Measurements from ENCODE around the gene SNX22.

GRCh38 chr15:64141798-64142512, 9.6 kb upstream of the SNX22 start:
- no peak for TF ChIP-seq ISL1 (CRISPR knock-in tag; IDR thresholded peaks at IDR 0.05)
- no peak for TF ChIP-seq CSDC2 (CRISPR knock-in tag; IDR thresholded peaks at IDR 0.05)
- no peak for TF ChIP-seq PATZ1 (CRISPR knock-in tag; IDR thresholded peaks at IDR 0.05; ENCODE audit: borderline replicate concordance)
- TF ChIP-seq RARB (CRISPR knock-in tag; IDR thresholded peaks at IDR 0.05) = no peak
- TF ChIP-seq ZFP3 (CRISPR knock-in tag; IDR thresholded peaks at IDR 0.05) = no peak
- no peak for TF ChIP-seq ARNTL (CRISPR knock-in tag; IDR thresholded peaks at IDR 0.05; ENCODE audit: borderline replicate concordance, low read depth)
- no peak for TF ChIP-seq ZNF8 (CRISPR knock-in tag; IDR thresholded peaks at IDR 0.05)
- TF ChIP-seq ZFP30 (CRISPR knock-in tag; IDR thresholded peaks at IDR 0.05) = no peak
- TF ChIP-seq, protein P1, sequence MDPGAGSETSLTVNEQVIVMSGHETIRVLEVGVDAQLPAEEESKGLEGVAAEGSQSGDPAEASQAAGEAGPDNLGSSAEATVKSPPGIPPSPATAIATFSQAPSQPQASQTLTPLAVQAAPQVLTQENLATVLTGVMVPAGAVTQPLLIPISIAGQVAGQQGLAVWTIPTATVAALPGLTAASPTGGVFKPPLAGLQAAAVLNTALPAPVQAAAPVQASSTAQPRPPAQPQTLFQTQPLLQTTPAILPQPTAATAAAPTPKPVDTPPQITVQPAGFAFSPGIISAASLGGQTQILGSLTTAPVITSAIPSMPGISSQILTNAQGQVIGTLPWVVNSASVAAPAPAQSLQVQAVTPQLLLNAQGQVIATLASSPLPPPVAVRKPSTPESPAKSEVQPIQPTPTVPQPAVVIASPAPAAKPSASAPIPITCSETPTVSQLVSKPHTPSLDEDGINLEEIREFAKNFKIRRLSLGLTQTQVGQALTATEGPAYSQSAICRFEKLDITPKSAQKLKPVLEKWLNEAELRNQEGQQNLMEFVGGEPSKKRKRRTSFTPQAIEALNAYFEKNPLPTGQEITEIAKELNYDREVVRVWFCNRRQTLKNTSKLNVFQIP (CRISPR knock-in tag; IDR thresholded peaks at IDR 0.05; ENCODE audit: borderline replicate concordance, low read depth) = no peak
- TF ChIP-seq, protein P2, sequence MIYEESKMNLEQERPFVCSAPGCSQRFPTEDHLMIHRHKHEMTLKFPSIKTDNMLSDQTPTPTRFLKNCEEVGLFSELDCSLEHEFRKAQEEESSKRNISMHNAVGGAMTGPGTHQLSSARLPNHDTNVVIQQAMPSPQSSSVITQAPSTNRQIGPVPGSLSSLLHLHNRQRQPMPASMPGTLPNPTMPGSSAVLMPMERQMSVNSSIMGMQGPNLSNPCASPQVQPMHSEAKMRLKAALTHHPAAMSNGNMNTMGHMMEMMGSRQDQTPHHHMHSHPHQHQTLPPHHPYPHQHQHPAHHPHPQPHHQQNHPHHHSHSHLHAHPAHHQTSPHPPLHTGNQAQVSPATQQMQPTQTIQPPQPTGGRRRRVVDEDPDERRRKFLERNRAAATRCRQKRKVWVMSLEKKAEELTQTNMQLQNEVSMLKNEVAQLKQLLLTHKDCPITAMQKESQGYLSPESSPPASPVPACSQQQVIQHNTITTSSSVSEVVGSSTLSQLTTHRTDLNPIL (CRISPR knock-in tag; IDR thresholded peaks at IDR 0.05; ENCODE audit: low read depth) = no peak
- TF ChIP-seq ZNF565 (CRISPR knock-in tag; conservative IDR thresholded peaks at IDR 0.05; ENCODE audit: low read depth) = no peak
- no peak for TF ChIP-seq ESRRG (CRISPR knock-in tag; IDR thresholded peaks at IDR 0.05)
- no peak for TF ChIP-seq SNAI2 (CRISPR knock-in tag; IDR thresholded peaks at IDR 0.05)
